HEK293 (cell line): ENCODE measurements around the gene NFKBIE.

Source experiments
- CTCF ChIP-seq: fragments of 450-650 bp; formaldehyde crosslinking; IDR thresholded peaks from 2 replicates; pipeline ENCODE4 v1.5.1; 2016; ENCODE audit warnings: missing biosample characterization, missing genetic modification characterization
- ELK4 ChIP-seq: IDR thresholded peaks from 2 replicates; pipeline ENCODE4 v1.6.1; 2011; ENCODE audit warnings: mild to moderate bottlenecking, low read depth, low read length, borderline replicate concordance
- GFI1B ChIP-seq: fragments of 450-650 bp; formaldehyde crosslinking; IDR thresholded peaks from 2 replicates; pipeline ENCODE4 v1.5.1; 2016; ENCODE audit warnings: missing biosample characterization, missing genetic modification characterization
- GLIS2 ChIP-seq: fragments of 450-650 bp; formaldehyde crosslinking; IDR thresholded peaks from 2 replicates; pipeline ENCODE4 v1.5.1; 2016; ENCODE audit warnings: missing biosample characterization, missing genetic modification characterization
- PATZ1 ChIP-seq: fragments of 450-650 bp; formaldehyde crosslinking; IDR thresholded peaks from 2 replicates; pipeline ENCODE4 v1.5.1; 2016; ENCODE audit warnings: missing biosample characterization, missing genetic modification characterization
- TCF7L2 ChIP-seq: IDR thresholded peaks from 2 replicates; pipeline ENCODE4 v1.6.1; 2011; ENCODE audit warnings: low read depth, mild to moderate bottlenecking, inconsistent platforms, low read length, moderate library complexity, borderline replicate concordance
- TRIM28 ChIP-seq: IDR thresholded peaks from 2 replicates; pipeline ENCODE4 v1.6.1; 2011; ENCODE audit warnings: low read length, control low read depth, borderline replicate concordance
- ZBTB26 ChIP-seq: fragments of 450-650 bp; formaldehyde crosslinking; optimal IDR thresholded peaks from 2 replicates; pipeline ENCODE3; 2016; ENCODE audit warnings: missing biosample characterization, mild to moderate bottlenecking, missing genetic modification characterization
- ZNF155 ChIP-seq: fragments of 450-650 bp; formaldehyde crosslinking; IDR thresholded peaks from 2 replicates; pipeline ENCODE4 v1.5.1; 2016; ENCODE audit warnings: missing biosample characterization, missing genetic modification characterization
- ZNF16 ChIP-seq: fragments of 450-650 bp; formaldehyde crosslinking; IDR thresholded peaks from 2 replicates; pipeline ENCODE4 v1.5.1; 2016; ENCODE audit warnings: low read depth, missing biosample characterization, missing genetic modification characterization
- ZNF19 ChIP-seq: fragments of 450-650 bp; formaldehyde crosslinking; IDR thresholded peaks from 2 replicates; pipeline ENCODE4; 2016; ENCODE audit warnings: missing biosample characterization, missing genetic modification characterization, low read depth
- ZNF239 ChIP-seq: fragments of 450-650 bp; formaldehyde crosslinking; IDR thresholded peaks from 2 replicates; pipeline ENCODE4 v1.5.1; 2016; ENCODE audit warnings: missing biosample characterization, missing genetic modification characterization
- ZNF391 ChIP-seq: fragments of 450-650 bp; formaldehyde crosslinking; IDR thresholded peaks from 2 replicates; pipeline ENCODE4 v1.5.1; 2016; ENCODE audit warnings: low read depth, missing biosample characterization, missing genetic modification characterization, borderline replicate concordance
- ZNF558 ChIP-seq: fragments of 450-650 bp; formaldehyde crosslinking; IDR thresholded peaks from 2 replicates; pipeline ENCODE4 v1.5.1; 2016; ENCODE audit warnings: missing biosample characterization, missing genetic modification characterization
- ZNF645 ChIP-seq: fragments of 450-650 bp; formaldehyde crosslinking; IDR thresholded peaks from 2 replicates; pipeline ENCODE4; 2016; ENCODE audit warnings: missing biosample characterization, missing genetic modification characterization
- ZNF664 ChIP-seq: fragments of 450-650 bp; formaldehyde crosslinking; IDR thresholded peaks from 2 replicates; pipeline ENCODE4 v1.5.1; 2016; ENCODE audit warnings: missing biosample characterization, missing genetic modification characterization
- ZNF747 ChIP-seq: fragments of 450-650 bp; formaldehyde crosslinking; IDR thresholded peaks from 2 replicates; pipeline ENCODE4 v1.5.1; 2016; ENCODE audit warnings: missing biosample characterization, missing genetic modification characterization
- ZNF777 ChIP-seq: fragments of 450-650 bp; formaldehyde crosslinking; IDR thresholded peaks from 2 replicates; pipeline ENCODE4 v1.5.1; 2017; ENCODE audit warnings: missing biosample characterization, missing genetic modification characterization, borderline replicate concordance
- ZSCAN30 ChIP-seq: fragments of 450-650 bp; IDR thresholded peaks from 2 replicates; pipeline ENCODE4 v1.5.1; 2018; ENCODE audit warnings: missing biosample characterization, mild to moderate bottlenecking, missing genetic modification characterization, moderate library complexity

Gene NFKBIE

GRCh38 chr6:44304282-44305199, 39.2 kb upstream of the NFKBIE start (continued):
- no peak for TF ChIP-seq ZNF16 (tag by site-specific recombination)
- no peak for TF ChIP-seq ZBTB26 (tag by site-specific recombination)
- no peak for TF ChIP-seq ZNF391 (tag by site-specific recombination)
- no peak for TF ChIP-seq ELK4
- TF ChIP-seq ZSCAN30 (tag by site-specific recombination), result no peak
- peak; percentile 28; the same call in 1 of the 2 replicates for TF ChIP-seq PATZ1 (tag by site-specific recombination)
- TF ChIP-seq GLIS2 (tag by site-specific recombination), result 0 out of 2 replicates have a peak, but pooled peaks have one; percentile 43
- no peak for TF ChIP-seq ZNF239 (tag by site-specific recombination)
- TF ChIP-seq ZNF19 (tag by site-specific recombination), result no peak
- TF ChIP-seq ZNF747 (tag by site-specific recombination), result no peak
- no peak for TF ChIP-seq ZNF155 (tag by site-specific recombination)
- TF ChIP-seq ZNF777 (tag by site-specific recombination), result no peak
- TF ChIP-seq ZNF645 (tag by site-specific recombination), result no peak
- TF ChIP-seq TRIM28, result no peak
- TF ChIP-seq ZNF664 (tag by site-specific recombination), result no peak
- no peak for TF ChIP-seq GFI1B (tag by site-specific recombination)
- TF ChIP-seq TCF7L2, result no peak
- TF ChIP-seq CTCF (tag by site-specific recombination), result peak; percentile 73
- TF ChIP-seq ZNF558 (tag by site-specific recombination), result no peak
